ENCODE measurements around the gene SLC38A6.

DNA sequence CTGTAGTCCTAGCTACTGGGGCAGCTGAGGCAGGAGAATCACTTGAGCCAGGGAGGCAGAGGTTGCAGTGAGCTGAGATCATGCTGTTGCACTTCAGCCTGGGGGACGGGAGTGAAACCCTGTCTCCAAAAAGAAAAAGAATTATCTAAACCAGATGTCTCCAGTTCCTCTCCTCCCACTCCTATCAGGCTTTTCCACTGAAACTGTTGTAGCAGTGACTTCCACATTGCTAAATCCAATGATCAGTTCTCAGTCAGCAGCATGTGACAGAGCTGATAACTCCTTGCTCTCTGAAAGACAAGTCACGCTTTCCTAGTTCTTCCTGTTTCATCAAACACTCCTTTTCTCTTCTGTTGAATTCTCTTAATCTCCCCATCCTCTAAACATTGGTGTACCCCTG is 8.6 kb downstream of the SLC38A6 start:
- TF ChIP-seq, protein P1, sequence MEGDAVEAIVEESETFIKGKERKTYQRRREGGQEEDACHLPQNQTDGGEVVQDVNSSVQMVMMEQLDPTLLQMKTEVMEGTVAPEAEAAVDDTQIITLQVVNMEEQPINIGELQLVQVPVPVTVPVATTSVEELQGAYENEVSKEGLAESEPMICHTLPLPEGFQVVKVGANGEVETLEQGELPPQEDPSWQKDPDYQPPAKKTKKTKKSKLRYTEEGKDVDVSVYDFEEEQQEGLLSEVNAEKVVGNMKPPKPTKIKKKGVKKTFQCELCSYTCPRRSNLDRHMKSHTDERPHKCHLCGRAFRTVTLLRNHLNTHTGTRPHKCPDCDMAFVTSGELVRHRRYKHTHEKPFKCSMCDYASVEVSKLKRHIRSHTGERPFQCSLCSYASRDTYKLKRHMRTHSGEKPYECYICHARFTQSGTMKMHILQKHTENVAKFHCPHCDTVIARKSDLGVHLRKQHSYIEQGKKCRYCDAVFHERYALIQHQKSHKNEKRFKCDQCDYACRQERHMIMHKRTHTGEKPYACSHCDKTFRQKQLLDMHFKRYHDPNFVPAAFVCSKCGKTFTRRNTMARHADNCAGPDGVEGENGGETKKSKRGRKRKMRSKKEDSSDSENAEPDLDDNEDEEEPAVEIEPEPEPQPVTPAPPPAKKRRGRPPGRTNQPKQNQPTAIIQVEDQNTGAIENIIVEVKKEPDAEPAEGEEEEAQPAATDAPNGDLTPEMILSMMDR (IDR thresholded peaks at IDR 0.05): no peak
- TF ChIP-seq POLR2A (IDR thresholded peaks at IDR 0.05): no peak
